DOHH2 (cell line): Measurements from ENCODE around the gene AMOT.

Experiments used
- H3F3A ChIP-seq: fragments of 200-600 bp; sonication (generic), shearing (Covaris generic); 2 replicates; pipeline ENCODE4 v1.6.0; 2016; ENCODE audit warnings: antibody characterized with exemption, mild to moderate bottlenecking; ENCODE audit not compliant: control insufficient read depth, insufficient read depth
- H3K27ac ChIP-seq: fragments of 200-600 bp; sonication (generic); 2 replicates; pipeline ENCODE4 v1.5.1; 2014; ENCODE audit warnings: low read depth, mild to moderate bottlenecking, low read length, moderate library complexity
- H3K27me3 ChIP-seq: fragments of 200-600 bp; sonication (generic); 2 replicates; pipeline ENCODE4 v1.6.1; 2014; ENCODE audit warnings: mild to moderate bottlenecking, low read length, mixed read lengths; ENCODE audit not compliant: control insufficient read depth
- H3K36me3 ChIP-seq: fragments of 200-600 bp; sonication (generic); 2 replicates; pipeline ENCODE4 v1.6.1; 2014; ENCODE audit warnings: mild to moderate bottlenecking, low read length, moderate library complexity, mixed read lengths; ENCODE audit not compliant: control insufficient read depth
- H3K4me1 ChIP-seq: fragments of 200-600 bp; sonication (generic); 2 replicates; pipeline ENCODE4 v1.6.1; 2014; ENCODE audit warnings: mild to moderate bottlenecking, low read length, mixed read lengths; ENCODE audit not compliant: control insufficient read depth
- H3K4me2 ChIP-seq: fragments of 200-600 bp; sonication (generic); 2 replicates; pipeline ENCODE4 v1.6.0; 2014; ENCODE audit warnings: mild to moderate bottlenecking, low read length, moderate library complexity
- H3K4me3 ChIP-seq: fragments of 200-600 bp; sonication (generic); 2 replicates; pipeline ENCODE4 v1.5.1; 2014; ENCODE audit warnings: mild to moderate bottlenecking, low read length, mixed read lengths
- H3K79me2 ChIP-seq: fragments of 200-600 bp; sonication (generic); 2 replicates; pipeline ENCODE4 v1.6.1; 2014; ENCODE audit warnings: mild to moderate bottlenecking, low read length, mixed read lengths; ENCODE audit not compliant: control insufficient read depth
- H3K9me2 ChIP-seq: fragments of 200-600 bp; sonication (generic); replicated peaks from 2 replicates; pipeline ENCODE4 v1.6.1; 2014; ENCODE audit warnings: mild to moderate bottlenecking, low read length, mixed read lengths; ENCODE audit not compliant: control insufficient read depth
- H3K9me3 ChIP-seq: fragments of 200-600 bp; sonication (generic); 2 replicates; pipeline ENCODE4 v1.6.1; 2014; ENCODE audit warnings: antibody characterized with exemption, low read length, mixed read lengths; ENCODE audit not compliant: control insufficient read depth, insufficient read depth
- H4K20me1 ChIP-seq: fragments of 200-600 bp; sonication (generic); 2 replicates; pipeline ENCODE4 v1.6.0; 2014; ENCODE audit warnings: low read depth, mild to moderate bottlenecking, antibody characterized with exemption, low read length, moderate library complexity; ENCODE audit not compliant: control insufficient read depth, insufficient read depth
- EZH2phosphoT487 ChIP-seq: fragments of 200-600 bp; sonication (generic); IDR thresholded peaks from 2 replicates; pipeline ENCODE4 v1.6.1; 2017; ENCODE audit warnings: borderline replicate concordance, mild to moderate bottlenecking, antibody characterized with exemption, low read length, moderate library complexity, mixed read lengths
- TF ChIP-seq, protein P1 (sequence below): fragments of 200-600 bp; sonication (generic); IDR thresholded peaks from one replicate; pipeline ENCODE4 v1.5.1; 2014; ENCODE audit warnings: antibody characterized with exemption, mild to moderate bottlenecking, low read depth, low read length; ENCODE audit not compliant: poor library complexity, severe bottlenecking

Gene AMOT

DNA sequence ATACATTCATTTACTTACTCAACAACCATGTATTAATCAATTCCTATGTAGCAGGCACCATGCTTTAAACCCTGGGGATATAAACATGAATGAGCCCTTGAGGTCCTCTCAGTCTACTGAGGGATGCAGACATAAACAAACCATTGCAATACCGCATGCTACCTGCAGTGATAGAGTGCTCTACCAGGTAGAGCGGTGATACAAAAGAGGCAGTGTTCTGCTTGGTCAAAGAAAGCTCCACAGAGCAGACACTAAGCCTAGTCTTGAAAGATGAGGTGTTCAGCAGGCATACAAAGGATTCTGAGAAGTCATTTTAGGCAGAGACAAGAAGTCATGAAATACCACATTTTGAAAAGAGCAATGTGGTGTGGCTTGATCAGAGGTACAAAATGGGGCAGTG lies 26.9 kb upstream of the AMOT start:
- Histone ChIP-seq H3K4me2 (no peak overlapping the region), H3K36me3 (no peaks in the 10 kb centered on the region), H3K9me2 (no peaks in the 10 kb centered on the region), H3F3A (no peaks in the 10 kb centered on the region), H3K27ac (no peak overlapping the region), H3K4me1 (no peaks in the 10 kb centered on the region), H4K20me1 (no peaks in the 10 kb centered on the region), H3K9me3 (no peaks in the 10 kb centered on the region), H3K79me2 (no peaks in the 10 kb centered on the region), H3K27me3 (no peaks in the 10 kb centered on the region), H3K4me3 (no peak overlapping the region)
- TF ChIP-seq, protein P1, sequence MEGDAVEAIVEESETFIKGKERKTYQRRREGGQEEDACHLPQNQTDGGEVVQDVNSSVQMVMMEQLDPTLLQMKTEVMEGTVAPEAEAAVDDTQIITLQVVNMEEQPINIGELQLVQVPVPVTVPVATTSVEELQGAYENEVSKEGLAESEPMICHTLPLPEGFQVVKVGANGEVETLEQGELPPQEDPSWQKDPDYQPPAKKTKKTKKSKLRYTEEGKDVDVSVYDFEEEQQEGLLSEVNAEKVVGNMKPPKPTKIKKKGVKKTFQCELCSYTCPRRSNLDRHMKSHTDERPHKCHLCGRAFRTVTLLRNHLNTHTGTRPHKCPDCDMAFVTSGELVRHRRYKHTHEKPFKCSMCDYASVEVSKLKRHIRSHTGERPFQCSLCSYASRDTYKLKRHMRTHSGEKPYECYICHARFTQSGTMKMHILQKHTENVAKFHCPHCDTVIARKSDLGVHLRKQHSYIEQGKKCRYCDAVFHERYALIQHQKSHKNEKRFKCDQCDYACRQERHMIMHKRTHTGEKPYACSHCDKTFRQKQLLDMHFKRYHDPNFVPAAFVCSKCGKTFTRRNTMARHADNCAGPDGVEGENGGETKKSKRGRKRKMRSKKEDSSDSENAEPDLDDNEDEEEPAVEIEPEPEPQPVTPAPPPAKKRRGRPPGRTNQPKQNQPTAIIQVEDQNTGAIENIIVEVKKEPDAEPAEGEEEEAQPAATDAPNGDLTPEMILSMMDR = no peak
- TF ChIP-seq EZH2phosphoT487 = no peak

DNA sequence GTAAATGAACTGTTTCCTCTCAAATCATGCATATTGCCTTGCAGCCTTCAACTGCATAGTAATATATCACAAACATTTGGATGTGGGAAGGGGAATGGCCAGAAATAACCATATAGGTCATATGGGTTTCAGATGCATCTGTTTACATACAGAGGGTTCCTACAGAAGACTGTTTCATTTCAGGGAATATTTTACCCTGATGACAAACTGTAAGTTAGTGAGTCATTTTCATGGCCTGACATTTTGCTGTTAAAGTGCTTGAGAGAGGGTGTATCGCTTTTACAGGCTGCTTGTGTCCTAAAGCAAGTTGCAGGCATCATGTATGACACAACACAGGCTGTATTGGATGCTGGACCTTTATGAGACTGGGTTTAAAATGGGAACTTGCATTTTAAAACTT lies 25.5 kb upstream of the AMOT start:
- Histone ChIP-seq H3F3A (no peaks in the 10 kb centered on the region), H3K4me1 (no peaks in the 10 kb centered on the region), H3K27me3 (no peaks in the 10 kb centered on the region), H3K36me3 (no peaks in the 10 kb centered on the region), H4K20me1 (no peaks in the 10 kb centered on the region), H3K27ac (no peak overlapping the region), H3K9me2 (no peaks in the 10 kb centered on the region), H3K4me2 (no peak overlapping the region), H3K9me3 (no peaks in the 10 kb centered on the region), H3K4me3 (no peak overlapping the region), H3K79me2 (no peaks in the 10 kb centered on the region)
- TF ChIP-seq, protein P1 = no peak
- TF ChIP-seq EZH2phosphoT487 = no peak

DNA sequence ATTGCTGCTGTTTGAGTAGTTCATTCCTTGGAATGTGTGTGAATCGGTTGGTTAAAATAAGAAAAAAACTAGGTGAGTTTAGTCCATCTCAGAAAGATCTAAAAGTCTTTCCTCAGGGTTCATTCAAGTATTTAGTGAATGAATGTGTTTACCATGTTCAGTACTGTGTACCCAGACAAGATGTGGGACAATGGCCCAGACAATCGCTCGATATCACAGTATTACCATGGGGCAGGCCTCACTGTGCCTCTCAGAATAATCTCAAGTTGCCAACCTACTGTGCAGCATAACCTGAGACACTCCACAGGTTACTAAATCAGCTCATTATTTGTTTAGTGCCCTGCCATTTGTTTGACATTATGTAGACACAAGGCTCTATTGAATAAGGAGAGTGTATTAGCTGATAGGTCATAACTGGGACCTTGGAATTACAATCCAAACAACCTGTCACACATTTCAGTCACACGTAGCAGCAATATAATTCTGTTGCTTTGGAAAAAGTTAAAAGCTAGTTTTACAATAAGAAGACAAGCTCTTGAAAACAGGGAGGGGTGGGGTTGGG lies 24.9 kb upstream of the AMOT start:
- Histone ChIP-seq H3K27me3 (no peaks in the 10 kb centered on the region), H3K36me3 (no peaks in the 10 kb centered on the region), H3K4me1 (no peaks in the 10 kb centered on the region), H4K20me1 (no peaks in the 10 kb centered on the region), H3K9me3 (no peaks in the 10 kb centered on the region), H3K4me3 (no peak overlapping the region), H3K79me2 (no peaks in the 10 kb centered on the region), H3F3A (no peaks in the 10 kb centered on the region), H3K9me2 (no peaks in the 10 kb centered on the region), H3K4me2 (no peak overlapping the region), H3K27ac (no peak overlapping the region)
- TF ChIP-seq, protein P1 = no peak
- TF ChIP-seq EZH2phosphoT487 = no peak

DNA sequence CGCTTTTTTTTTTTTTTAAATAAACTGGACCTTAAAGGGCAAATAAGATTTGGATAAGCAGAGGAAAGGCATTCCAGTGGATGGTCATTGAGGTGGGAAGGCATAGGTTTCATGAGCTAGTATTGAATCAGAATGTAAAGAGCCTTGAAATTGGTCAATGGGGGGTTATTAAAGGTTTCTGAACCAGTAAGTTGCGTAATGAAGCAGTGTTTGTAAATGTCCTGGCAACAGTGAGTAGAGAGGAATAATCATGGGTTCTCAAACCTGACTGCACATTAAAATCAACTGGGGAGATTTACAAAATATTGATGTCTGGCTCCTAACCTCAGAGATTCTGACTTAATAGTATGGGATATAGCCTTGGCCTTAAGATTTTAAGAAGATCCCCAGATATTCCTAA lies 23.2 kb upstream of the AMOT start:
- TF ChIP-seq, protein P1 = no peak
- TF ChIP-seq EZH2phosphoT487 = no peak

More for the DNA sequence above, 23.2 kb upstream of the AMOT start:
- Histone ChIP-seq H3K79me2 (no peaks in the 10 kb centered on the region), H3K9me2 (no peaks in the 10 kb centered on the region), H4K20me1 (no peaks in the 10 kb centered on the region), H3K4me1 (no peaks in the 10 kb centered on the region), H3K4me3 (no peak overlapping the region), H3K36me3 (no peaks in the 10 kb centered on the region), H3F3A (no peaks in the 10 kb centered on the region), H3K27ac (no peak overlapping the region), H3K9me3 (no peaks in the 10 kb centered on the region), H3K4me2 (no peak overlapping the region), H3K27me3 (no peaks in the 10 kb centered on the region)
